Measurements from ENCODE around the gene PRDM11.

PRDM11 gene

DNA sequence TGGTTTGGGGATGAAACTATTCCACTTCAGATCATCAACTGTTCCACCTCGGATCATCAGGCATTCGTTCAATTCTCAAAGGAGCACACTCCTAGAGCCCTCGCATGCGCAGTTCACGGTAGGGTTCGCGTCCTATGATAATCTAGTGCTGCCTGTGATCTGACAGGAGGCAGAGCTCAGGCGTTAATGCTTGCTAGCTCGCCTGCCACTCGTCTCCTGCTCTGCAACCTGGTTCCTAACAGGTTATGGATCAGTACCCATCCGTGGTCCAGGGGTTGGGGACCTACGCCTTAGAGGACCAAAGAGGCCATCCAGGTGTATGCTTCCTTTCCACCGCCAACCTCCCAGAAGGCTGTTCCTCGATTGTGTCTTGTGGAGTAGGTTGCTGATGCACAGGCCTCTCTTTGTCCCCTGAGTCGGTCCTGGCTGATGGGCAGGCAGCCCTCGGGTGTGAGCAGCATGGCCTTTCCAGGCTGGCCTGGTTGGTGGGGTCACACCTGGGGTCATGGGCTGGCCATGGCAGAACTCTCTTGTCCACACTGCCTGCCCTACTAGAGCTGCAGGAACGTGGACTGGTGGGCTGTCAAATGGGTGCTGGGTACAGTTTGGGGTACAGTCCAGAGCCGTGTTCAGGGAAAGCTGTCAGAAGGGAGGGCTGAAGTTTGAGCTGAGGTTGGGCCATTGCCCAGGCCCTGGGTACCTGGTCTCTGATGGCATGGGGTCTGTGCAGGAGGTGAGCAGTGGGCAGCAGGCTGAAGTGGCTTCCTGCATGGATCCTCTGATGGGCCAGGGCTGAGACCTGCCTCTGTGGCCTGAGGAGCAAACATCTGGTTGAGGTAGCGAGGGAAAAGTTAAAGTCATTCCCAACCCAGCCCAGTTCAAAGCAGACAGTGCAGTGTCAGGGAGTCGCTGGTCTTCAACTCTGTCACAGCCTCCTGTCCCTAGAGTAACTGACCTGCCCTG, 11.1 kb downstream of the PRDM11 start:
- no peak for DNase-seq (ENCODE audit: low read depth in 2 of 2)

DNA sequence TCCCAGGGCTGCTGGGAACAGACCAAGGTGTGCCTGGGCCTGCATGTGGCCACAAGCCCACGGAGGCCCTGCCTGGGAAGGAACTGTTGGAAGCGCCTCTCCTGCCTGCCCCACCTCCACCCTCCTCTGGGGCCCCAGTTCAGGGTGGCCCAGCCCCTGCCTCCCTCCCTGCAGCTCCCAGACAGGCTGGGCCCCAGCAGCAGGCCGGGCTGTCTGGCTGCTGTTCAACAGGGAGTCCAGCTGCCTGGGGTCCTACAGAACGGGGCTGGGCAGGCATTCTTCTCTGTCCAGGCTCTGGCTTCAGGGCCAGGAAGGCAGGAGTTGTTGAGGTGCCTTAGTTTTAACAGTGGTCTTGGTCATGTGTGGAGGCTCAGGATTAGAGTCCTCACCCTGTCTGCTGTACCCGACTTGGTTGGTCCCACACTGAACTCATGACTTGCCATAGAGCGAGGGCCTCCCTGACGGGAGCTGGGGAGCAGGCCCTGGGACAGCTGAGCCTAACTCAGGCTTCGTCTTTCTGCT, 11.8 kb downstream of the PRDM11 start:
- no peak for DNase-seq (ENCODE audit: low read depth in 2 of 2)

DNA sequence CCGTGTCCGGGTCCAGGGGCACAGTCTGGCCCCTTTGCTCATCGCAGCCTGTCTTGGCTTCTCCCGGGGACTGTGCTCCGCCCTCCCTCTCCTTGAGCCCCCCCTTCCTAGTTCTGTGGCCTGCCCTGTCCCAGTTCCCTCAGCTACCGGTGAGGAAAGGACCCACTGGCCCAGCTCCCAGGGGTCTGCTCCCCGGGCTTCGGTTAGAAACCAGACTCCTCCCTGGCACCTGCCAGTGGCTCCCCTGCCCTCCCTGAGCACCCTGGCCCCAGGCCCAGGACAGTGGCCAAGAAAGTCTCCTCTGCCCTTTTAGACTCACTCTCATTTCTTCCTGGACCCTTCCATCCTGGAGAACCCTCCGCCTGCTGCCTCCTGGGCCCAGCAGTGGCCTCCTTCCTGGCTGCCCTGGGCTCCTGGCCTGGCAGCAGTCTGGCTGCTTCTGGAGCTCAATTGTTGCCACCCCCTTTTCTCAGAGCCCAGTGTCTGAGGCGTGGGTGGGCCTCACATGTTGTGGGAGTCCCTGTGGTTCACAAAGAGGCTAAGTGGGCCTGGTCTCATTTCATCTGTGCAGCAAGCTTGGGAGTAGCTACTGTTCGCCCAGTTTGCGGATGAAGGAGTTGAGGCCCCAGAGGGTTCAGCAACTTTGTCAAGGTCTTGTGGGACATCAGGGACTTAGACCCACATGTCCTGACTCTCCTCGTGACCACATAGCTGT, 12.6 kb downstream of the PRDM11 start:
- DNase-seq (ENCODE audit: low read depth in 2 of 2) = no peak

DNA sequence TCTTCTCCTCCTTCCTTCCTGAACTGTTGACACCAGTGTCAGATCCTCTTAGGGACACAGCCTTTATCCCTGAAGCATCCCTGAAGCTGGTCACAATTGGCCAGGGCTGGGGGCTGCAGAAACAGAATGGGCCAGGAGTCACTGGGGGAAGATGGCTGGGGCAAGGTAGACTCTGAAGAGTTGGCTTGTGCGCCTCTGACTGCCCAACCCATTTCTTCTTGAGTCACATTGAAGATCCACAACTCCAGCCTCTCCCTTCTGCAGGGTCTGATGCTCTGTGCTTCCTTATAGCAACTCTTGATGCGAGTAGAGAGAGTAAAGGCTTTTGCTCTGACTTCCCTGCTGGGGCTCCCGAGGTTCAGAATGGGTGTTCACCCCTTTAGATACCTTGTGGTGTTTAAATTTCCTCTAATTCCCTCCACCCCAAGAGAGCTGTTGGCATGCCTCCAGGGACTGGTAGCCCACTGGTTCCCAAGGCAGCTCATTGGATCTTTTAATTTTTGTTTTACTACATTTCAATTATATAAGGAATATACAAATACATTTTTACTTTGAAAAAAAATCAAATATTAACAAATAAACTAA, 13.4 kb downstream of the PRDM11 start:
- DNase-seq (ENCODE audit: low read depth in 2 of 2) = no peak

- no peak for DNase-seq (ENCODE audit: low read depth in 2 of 2)
Measured at GRCh38 chr11:45161252-45162063, 15.0 kb downstream of the PRDM11 start.

- DNase-seq (ENCODE audit: low read depth in 2 of 2) = no peak
Measured at GRCh38 chr11:45162064-45162375, 15.6 kb downstream of the PRDM11 start.

DNA sequence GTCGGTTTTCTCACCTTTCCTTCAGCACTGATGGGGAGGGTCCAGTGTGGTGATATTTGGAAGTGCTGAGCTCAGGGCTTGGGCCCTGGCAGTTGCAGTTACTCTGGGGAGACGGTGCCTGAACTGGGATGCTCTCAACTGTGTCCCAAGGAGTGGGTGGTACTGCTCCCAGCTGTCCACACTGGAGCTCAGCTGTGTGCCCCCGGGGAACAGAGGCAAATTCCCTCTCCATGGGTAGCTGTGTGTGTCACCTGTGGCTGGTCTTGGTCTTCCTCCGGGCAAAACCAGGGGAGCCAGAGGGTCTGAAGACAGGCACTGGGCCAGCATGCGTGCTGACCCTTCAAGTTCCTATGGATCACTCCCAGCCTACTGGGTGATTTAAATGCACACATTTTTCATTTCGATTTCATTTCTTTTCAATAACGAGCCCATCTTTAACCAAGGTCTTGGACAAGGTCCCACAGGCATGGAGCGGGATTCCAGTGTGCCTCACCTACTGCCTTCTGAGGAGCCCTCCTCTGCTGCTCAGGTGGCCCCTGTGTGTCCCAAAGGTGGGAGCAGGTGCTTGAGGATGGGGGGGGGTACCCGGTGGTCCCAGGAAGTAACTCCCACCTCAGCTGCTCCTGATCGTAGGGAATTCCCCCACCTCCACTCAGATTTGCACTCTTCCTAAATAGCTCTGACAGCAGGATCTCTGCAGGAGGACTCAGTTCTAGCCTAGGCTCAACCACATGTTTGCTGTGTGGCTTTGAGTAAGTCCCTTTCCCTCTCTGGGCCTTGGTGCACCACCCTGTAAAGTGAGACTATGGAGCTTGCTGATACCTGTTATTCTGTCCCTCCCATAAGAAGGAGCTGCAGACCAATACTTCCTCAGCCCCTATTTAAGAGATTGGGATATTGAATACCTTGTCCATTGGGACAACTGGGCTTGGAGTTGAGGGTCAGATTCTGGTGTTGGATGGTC, 16.8 kb downstream of the PRDM11 start:
- no peak for DNase-seq (ENCODE audit: low read depth in 2 of 2)

DNA sequence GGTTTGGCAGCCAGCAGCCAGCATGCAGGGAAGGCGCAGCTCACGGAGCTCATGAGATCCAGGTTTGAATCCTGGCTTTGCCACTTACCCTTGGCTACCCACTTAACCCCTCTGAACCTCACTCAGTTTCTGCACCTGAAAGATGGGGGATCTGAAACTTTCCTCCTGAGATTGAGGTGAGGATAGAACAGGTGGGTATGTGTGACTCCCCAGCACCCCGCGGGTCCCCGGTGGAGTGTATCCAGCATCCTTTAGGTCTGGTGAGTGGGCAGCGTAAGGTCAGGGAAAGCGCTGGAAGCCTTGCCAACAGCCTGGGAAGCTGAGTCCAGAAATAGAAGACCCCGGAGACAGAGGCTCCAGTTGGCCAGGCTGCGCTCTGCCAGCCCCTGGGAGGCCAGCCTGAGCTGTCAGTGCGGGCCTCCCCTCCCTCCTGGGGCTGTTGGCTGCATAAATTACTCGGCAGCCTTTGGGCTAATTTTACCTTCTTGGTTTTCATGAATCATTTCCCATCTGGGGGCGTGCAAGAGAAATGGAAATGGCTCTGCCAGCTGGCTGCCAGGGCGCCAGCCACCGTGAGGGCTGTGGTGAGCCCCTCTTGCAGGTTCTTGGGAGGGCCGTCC, 17.6 kb downstream of the PRDM11 start:
- DNase-seq (ENCODE audit: low read depth in 2 of 2) = no peak

GRCh38 chr11:45165386-45165785, 18.9 kb downstream of the PRDM11 start:
- DNase-seq (ENCODE audit: low read depth in 2 of 2) = no peak

DNA sequence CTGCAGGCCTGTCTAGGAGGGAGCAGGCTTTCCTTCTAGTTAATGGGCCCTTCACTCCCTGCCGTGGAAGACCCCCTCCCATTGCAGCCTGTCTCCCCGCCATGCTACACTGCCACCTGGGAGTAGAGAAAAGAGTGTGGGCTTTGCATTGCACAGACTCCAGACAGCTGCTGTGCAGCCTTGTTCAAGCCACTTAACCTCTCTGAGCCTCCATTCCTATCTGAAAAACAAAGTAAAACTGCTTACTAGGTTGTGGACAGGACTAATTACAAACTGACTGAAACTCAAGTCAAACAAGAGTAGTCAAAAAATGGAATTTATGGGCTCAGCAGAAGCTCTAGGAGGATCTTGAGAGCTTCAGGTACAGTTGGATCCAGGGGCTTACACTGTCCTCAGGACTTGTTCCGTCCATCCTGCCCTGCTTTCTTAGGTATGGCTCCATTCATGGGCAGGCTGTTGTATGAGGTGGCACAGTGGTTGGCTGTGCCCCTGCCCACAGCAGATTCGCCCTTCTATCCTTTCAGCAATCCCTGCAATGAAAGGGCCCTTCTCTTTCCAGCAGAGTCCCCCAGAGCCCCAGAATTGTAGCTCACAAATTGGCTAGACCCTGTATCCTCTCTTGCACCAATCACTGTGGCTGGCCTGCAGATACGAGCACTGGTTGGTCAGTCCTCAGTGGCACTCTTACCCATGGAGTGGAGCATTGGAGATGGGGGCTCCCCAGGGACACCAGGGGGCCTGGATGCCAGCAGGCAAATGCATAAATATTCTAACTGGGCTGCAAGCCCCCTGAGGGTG, 19.6 kb downstream of the PRDM11 start:
- no peak for DNase-seq (ENCODE audit: low read depth in 2 of 2)

GRCh38 chr11:45166604-45166897, 20.1 kb downstream of the PRDM11 start:
- no peak for DNase-seq (ENCODE audit: low read depth in 2 of 2)

GRCh38 chr11:45167283-45167682, 20.8 kb downstream of the PRDM11 start:
- DNase-seq (ENCODE audit: low read depth in 2 of 2) = no peak

GRCh38 chr11:45168366-45169130, 22.1 kb downstream of the PRDM11 start:
- no peak for DNase-seq (ENCODE audit: low read depth in 2 of 2)

GRCh38 chr11:45169310-45170072, 23.1 kb downstream of the PRDM11 start:
- DNase-seq (ENCODE audit: low read depth in 2 of 2) = no peak

DNA sequence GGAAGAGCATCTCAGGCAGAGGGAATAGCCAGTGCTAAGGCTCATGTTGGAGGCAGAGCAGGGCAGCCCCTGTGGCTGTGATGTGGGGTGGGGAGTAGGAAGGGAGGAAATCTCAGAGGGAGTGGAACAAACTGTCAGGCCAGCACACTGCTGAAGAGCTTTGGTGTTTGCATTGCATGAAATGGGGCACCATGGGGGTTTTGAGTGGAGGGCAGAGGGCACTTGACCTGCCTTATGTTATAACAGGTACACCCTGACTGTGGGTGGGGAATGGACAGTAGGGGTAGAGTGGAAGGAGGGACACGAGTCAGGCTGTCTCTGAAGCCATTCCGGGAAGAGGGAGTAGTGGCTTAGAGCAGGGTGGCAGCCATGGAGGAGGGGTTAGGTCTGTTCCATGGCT, 24.0 kb downstream of the PRDM11 start:
- no peak for DNase-seq (ENCODE audit: low read depth in 2 of 2)

- no peak for DNase-seq (ENCODE audit: low read depth in 2 of 2)
Measured at GRCh38 chr11:45171550-45171949, 25.1 kb downstream of the PRDM11 start.

- DNase-seq (ENCODE audit: low read depth in 2 of 2) = no peak
Measured at GRCh38 chr11:45173064-45173463, 26.6 kb downstream of the PRDM11 start.

Measured in fibroblast of skin of left biceps (primary cell).